Measurements from ENCODE around the gene MAP3K13.

MAP3K13 gene

DNA sequence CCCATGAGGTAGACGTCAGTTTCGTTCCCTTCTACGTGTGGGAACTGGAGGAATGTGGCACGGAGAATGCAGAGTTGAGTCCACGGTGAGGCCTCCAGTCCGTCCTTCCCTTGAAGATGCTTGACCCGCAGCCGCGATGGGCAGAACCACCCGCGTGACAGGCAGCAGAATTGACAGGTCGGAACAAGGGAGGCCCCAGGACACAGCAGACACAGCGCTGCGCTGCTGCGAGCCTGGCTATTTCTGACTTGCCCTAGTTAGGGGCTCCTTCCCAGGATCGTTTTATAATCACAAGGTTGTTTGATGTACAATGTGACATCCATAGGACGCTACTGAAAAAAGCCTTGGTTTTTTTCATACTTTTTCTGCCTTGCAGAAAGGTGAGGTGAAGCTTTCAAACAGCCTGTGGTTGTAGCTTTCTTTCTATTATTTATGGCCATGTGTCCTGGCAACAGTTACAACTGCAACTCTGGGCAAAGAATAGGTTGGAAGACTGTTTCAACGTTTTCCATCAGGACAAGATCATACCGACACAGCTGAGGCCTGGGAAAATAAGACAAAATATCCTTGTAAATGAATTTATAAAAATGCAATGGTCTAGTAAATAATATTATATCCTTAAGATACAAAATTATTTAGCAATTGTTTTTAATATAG is 145.5 kb downstream of the MAP3K13 start:
- TF ChIP-seq CTCF (conservative IDR thresholded peaks at IDR 0.05; ENCODE audit: low read depth): no peak
- DNase-seq (ENCODE audit: low spot score): no peak
- ChIA-PET POLR2A (ENCODE audit: low non-redundant PET) (no interaction called here), CTCF (no interaction called here)
- H3K27ac ChIP-seq: no peak overlapping the region

- ChIA-PET CTCF (no interaction called here), POLR2A (ENCODE audit: low non-redundant PET) (interaction anchor here (0.8 kb wide), 1 partner anchor 78 kb away, joined by 5 read pairs; no protein-coding TSS in a partner anchor)
- TF ChIP-seq CTCF (conservative IDR thresholded peaks at IDR 0.05; ENCODE audit: low read depth): no peak
- H3K27ac ChIP-seq: no peak overlapping the region
- no peak for DNase-seq (ENCODE audit: low spot score)
Observed at GRCh38 chr3:185511711-185512110, 148.8 kb downstream of the MAP3K13 start.

DNA sequence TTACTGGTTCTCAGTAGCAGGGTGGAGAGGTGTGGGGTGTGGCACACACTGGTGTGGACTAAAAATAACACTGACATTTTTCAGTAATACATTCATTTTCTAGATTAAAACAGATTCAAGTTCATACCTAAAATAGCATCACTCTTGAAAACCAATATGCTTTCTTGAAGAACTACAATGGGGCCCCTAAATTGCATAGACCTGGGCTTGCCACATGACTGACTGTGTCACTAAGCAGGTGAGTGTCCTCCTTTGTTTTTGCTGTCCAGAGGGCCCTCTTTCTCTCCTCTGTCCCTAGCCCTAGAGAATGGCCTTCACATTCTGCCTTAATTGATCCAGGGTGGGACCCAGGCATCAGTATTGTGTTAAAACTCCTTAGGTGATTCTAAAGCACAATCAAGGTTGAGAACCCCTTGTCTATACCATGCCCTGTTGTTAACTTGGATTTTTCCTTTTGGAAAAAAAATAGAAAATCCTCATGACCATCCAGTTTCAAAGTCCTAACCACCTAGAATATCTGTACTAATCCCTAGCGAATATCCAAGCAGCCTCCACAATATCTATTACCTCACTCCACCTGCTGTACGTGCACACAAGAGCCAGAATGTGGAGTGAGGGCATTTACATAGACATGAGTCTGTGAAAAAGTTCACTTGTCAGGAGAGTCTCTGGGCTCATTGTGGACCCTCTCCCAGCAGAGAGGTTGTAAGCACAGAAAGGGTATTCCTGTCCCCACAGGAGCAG is 154.6 kb downstream of the MAP3K13 start:
- no peak overlapping the region for H3K27ac ChIP-seq
- no peak for DNase-seq (ENCODE audit: low spot score)
- ChIA-PET CTCF (interaction anchor here (1.0 kb wide), 1 partner anchor 42 kb away, joined by 3 read pairs; no protein-coding TSS in a partner anchor), POLR2A (ENCODE audit: low non-redundant PET) (no interaction called here)
- no peak for TF ChIP-seq CTCF (conservative IDR thresholded peaks at IDR 0.05; ENCODE audit: low read depth)

GRCh38 chr3:185519021-185519420 is 156.1 kb downstream of the MAP3K13 start:
- ChIA-PET POLR2A (ENCODE audit: low non-redundant PET) (no interaction called here), CTCF (no interaction called here)
- no peak for DNase-seq (ENCODE audit: low spot score)
- TF ChIP-seq CTCF (conservative IDR thresholded peaks at IDR 0.05; ENCODE audit: low read depth): no peak
- no peak overlapping the region for H3K27ac ChIP-seq

DNA sequence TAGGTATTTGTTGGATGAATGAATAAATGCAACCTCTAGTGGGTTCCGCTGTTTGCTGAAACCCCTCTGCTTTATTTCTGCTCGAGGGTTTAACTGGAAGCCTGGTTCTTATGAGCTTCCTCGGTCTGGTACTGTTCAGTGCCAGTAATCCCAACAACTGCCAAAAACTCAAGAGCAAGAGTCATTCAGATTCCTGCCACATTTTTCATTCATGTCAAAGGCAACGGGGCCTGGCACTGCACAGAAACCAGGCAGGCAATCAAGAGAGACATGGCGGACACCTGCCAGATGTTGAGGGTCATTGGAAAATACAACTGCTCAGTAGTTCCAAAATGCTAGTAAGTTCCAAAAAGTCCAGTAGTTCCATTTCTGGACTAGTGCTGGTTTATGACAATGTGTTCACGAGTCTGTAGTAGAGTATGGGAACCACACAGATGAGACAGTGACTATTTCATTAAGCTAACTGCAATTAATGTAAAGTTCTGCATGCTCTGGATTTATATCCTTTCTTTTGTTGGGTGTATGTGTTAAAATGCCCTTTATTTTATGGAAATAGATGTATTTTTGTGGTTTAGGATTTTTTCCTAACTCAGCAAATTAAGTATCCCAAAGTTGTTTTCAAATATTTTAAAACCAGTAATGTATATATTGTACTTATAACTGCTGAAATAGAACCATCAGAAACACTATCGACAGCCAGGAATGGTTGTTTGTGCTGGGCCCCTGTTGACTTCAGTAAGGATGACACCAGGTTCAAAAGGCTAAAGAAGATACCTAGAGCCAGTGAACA is 158.6 kb downstream of the MAP3K13 start:
- H3K27ac ChIP-seq: no peak overlapping the region
- POLR2A ChIA-PET (ENCODE audit: low non-redundant PET): no interaction called here
- TF ChIP-seq CTCF (conservative IDR thresholded peaks at IDR 0.05; ENCODE audit: low read depth): no peak
- DNase-seq (ENCODE audit: low spot score): no peak
- CTCF ChIA-PET: interaction anchor here (0.7 kb wide), 1 partner anchor 24 kb away, joined by 6 read pairs; no protein-coding TSS in a partner anchor

DNA sequence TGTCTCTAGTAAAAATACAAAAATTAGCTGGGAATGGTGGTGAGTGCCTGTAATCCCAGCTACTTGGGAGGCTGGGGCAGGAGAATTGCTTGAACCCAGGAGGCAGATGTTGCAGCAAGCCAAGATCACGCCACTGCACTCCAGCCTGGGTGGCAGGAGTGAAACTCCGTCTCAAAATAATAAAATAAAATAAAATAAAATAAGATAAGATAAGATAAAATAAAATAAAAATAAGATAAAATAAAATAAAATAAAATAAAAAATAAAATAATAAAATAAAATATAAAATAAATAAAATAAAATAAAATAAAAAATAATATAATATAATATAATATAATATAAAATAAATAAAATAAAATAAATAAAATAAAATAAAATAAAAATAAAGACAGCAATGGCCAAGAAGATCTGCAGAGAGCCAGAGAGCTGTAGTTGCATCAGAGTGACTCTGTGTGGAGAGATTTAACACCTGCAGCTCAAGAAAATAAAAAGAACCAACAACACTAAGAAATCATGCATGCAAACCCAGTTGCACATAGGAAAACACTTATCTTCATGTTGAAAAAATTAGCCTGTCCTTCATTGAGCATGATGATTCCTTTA is 163.5 kb downstream of the MAP3K13 start:
- no peak for TF ChIP-seq CTCF (conservative IDR thresholded peaks at IDR 0.05; ENCODE audit: low read depth)
- DNase-seq (ENCODE audit: low spot score): no peak
- ChIA-PET CTCF (interaction anchor here (0.6 kb wide), 1 partner anchor 231 kb away, joined by 3 read pairs; no protein-coding TSS in a partner anchor), POLR2A (ENCODE audit: low non-redundant PET) (no interaction called here)
- no peak overlapping the region for H3K27ac ChIP-seq

All from RWPE1 (cell line).